WTC11 (cell line): ENCODE data around the gene LUC7L3. TPM values are rescaled to one million over a fixed set of nuclear protein-coding genes. Genes with fewer than 3 reads are reported as not detected.

Experiments
- ATAC-seq: fragments of 200-7000 bp; cut with Tn5 transposase; 2 replicates; pipeline ENCODE4 v1.10.0; 2021; ENCODE audit warnings: mild to moderate bottlenecking, moderate library complexity
- CTCF ChIA-PET: fragments of 300-600 bp; sonication (Branson Sonifier 250); formaldehyde crosslinking; loops from one replicate; lab custom pipeline; 2021; ENCODE audit warnings: antibody characterized with exemption; lab: Charles Lee
- POLR2A ChIA-PET: fragments of 350-600 bp; sonication (Branson Sonifier 250); formaldehyde crosslinking; loops from one replicate; lab custom pipeline; 2021; ENCODE audit warnings: antibody characterized with exemption; lab: Charles Lee
- DNase-seq: peaks from one replicate; pipeline ENCODE4 v3.0.0; 2021; ENCODE audit warnings: low spot score
- H3K27ac Mint-ChIP-seq: 2 replicates; pipeline ENCODE4 v1.8.0; 2021; ENCODE audit warnings: mixed read lengths
- H3K27me3 Mint-ChIP-seq: 2 replicates; pipeline ENCODE4 v1.8.0; 2021; ENCODE audit warnings: low read depth, mild to moderate bottlenecking, moderate library complexity, mixed read lengths
- H3K36me3 Mint-ChIP-seq: 2 replicates; pipeline ENCODE4 v1.8.0; 2021; ENCODE audit warnings: mixed read lengths
- H3K4me1 Mint-ChIP-seq: 2 replicates; pipeline ENCODE4 v1.8.0; 2022; ENCODE audit warnings: mixed read lengths
- H3K4me3 Mint-ChIP-seq: 2 replicates; pipeline ENCODE4 v1.8.0; 2021; ENCODE audit warnings: mild to moderate bottlenecking, moderate library complexity, mixed read lengths
- H3K9me3 Mint-ChIP-seq: 2 replicates; pipeline ENCODE4 v1.8.0; 2021; ENCODE audit warnings: mixed read lengths
- AFF4 ChIP-seq: sonication (generic); formaldehyde crosslinking; IDR thresholded peaks from 2 replicates; pipeline ENCODE4 v1.8.1; 2023; ENCODE audit warnings: mild to moderate bottlenecking, missing genetic modification reagents, borderline replicate concordance
- ATF1 ChIP-seq: sonication (generic); formaldehyde crosslinking; IDR thresholded peaks from 2 replicates; pipeline ENCODE4 v1.8.1; 2023; ENCODE audit warnings: mild to moderate bottlenecking, moderate library complexity, missing genetic modification reagents
- CREM ChIP-seq: sonication (generic); formaldehyde crosslinking; IDR thresholded peaks from 2 replicates; pipeline ENCODE4 v1.8.1; 2022; ENCODE audit warnings: mild to moderate bottlenecking, missing genetic modification reagents, moderate library complexity
- E2F5 ChIP-seq: sonication (generic); formaldehyde crosslinking; IDR thresholded peaks from 2 replicates; pipeline ENCODE4 v1.8.1; 2022; ENCODE audit warnings: mild to moderate bottlenecking, moderate library complexity, missing genetic modification reagents
- EMX1 ChIP-seq: fragments of 250-450 bp; sonication (Bioruptor Pico); IDR thresholded peaks from 2 replicates; pipeline ENCODE4 v1.8.0; 2021; ENCODE audit warnings: mild to moderate bottlenecking
- ERG ChIP-seq: fragments of 250-450 bp; sonication (Bioruptor Pico); IDR thresholded peaks from 2 replicates; pipeline ENCODE4 v1.8.0; 2021; ENCODE audit warnings: mild to moderate bottlenecking
- ESRRA ChIP-seq: sonication (generic); formaldehyde crosslinking; IDR thresholded peaks from 2 replicates; pipeline ENCODE4 v1.8.1; 2022; ENCODE audit warnings: mild to moderate bottlenecking, missing genetic modification reagents, borderline replicate concordance
- ETV6 ChIP-seq: sonication (generic); formaldehyde crosslinking; IDR thresholded peaks from 2 replicates; pipeline ENCODE4 v1.8.1; 2022; ENCODE audit warnings: mild to moderate bottlenecking, missing genetic modification reagents
- HMGXB4 ChIP-seq: sonication (generic); formaldehyde crosslinking; IDR thresholded peaks from 2 replicates; pipeline ENCODE4 v1.8.1; 2023; ENCODE audit warnings: mild to moderate bottlenecking, moderate library complexity, missing genetic modification reagents
- MXD4 ChIP-seq: fragments of 250-450 bp; sonication (Bioruptor Pico); IDR thresholded peaks from 2 replicates; pipeline ENCODE4 v1.8.0; 2021; ENCODE audit warnings: mild to moderate bottlenecking, moderate library complexity, borderline replicate concordance
- NFATC4 ChIP-seq: fragments of 250-450 bp; sonication (Bioruptor Pico); IDR thresholded peaks from 2 replicates; pipeline ENCODE4 v1.9.0; 2021; ENCODE audit warnings: mild to moderate bottlenecking
- NR3C1 ChIP-seq: sonication (generic); formaldehyde crosslinking; conservative IDR thresholded peaks from 2 replicates; pipeline ENCODE4 v1.8.1; 2023; ENCODE audit warnings: low read depth, mild to moderate bottlenecking, missing genetic modification reagents
- OVOL2 ChIP-seq: fragments of 250-450 bp; sonication (Bioruptor Pico); IDR thresholded peaks from 2 replicates; pipeline ENCODE4 v1.9.0; 2021; ENCODE audit warnings: mild to moderate bottlenecking, borderline replicate concordance
- PRRX2 ChIP-seq: fragments of 250-450 bp; sonication (Bioruptor Pico); IDR thresholded peaks from 2 replicates; pipeline ENCODE4 v1.8.0; 2021; ENCODE audit warnings: mild to moderate bottlenecking
- SMAD4 ChIP-seq: sonication (generic); formaldehyde crosslinking; IDR thresholded peaks from 2 replicates; pipeline ENCODE4 v1.8.0; 2022; ENCODE audit warnings: mild to moderate bottlenecking, missing genetic modification reagents
- USF2 ChIP-seq: sonication (generic); formaldehyde crosslinking; IDR thresholded peaks from 2 replicates; pipeline ENCODE4 v1.8.1; 2023; ENCODE audit warnings: mild to moderate bottlenecking, missing genetic modification reagents, moderate library complexity
- ZBTB21 ChIP-seq: sonication (generic); formaldehyde crosslinking; IDR thresholded peaks from 2 replicates; pipeline ENCODE4 v1.8.1; 2023; ENCODE audit warnings: mild to moderate bottlenecking, missing genetic modification reagents, borderline replicate concordance
- ZBTB43 ChIP-seq: sonication (generic); formaldehyde crosslinking; IDR thresholded peaks from 2 replicates; pipeline ENCODE4 v1.8.1; 2023; ENCODE audit warnings: mild to moderate bottlenecking, missing genetic modification reagents
- ZNF121 ChIP-seq: sonication (generic); formaldehyde crosslinking; IDR thresholded peaks from 2 replicates; pipeline ENCODE4 v1.8.0; 2023; ENCODE audit warnings: missing genetic modification reagents
- ZNF263 ChIP-seq: sonication (generic); formaldehyde crosslinking; IDR thresholded peaks from 2 replicates; pipeline ENCODE4 v1.8.1; 2022; ENCODE audit warnings: low read depth, mild to moderate bottlenecking, moderate library complexity, missing genetic modification reagents
- ZNF416 ChIP-seq: fragments of 250-450 bp; sonication (Bioruptor Pico); IDR thresholded peaks from 2 replicates; pipeline ENCODE4 v1.9.0; 2021; ENCODE audit warnings: mild to moderate bottlenecking, inconsistent platforms
- ZNF423 ChIP-seq: fragments of 250-450 bp; sonication (Bioruptor Pico); IDR thresholded peaks from 2 replicates; pipeline ENCODE4 v2.1.2; 2022; ENCODE audit warnings: mild to moderate bottlenecking, moderate library complexity
- total RNA-seq: library from RNA; stranded (reverse); gene quantifications from 3 replicates; pipeline ENCODE4 v1.2.3, GENCODE V29; 2021

LUC7L3 gene
- total RNA-seq, 1 experiment from 2014 or later, result 190 TPM

GRCh38 chr17:50728881-50729765, 9.7 kb downstream of the LUC7L3 start:
- no peak for DNase-seq
- no peak for ATAC-seq
- ChIA-PET POLR2A (interaction anchor here (0.6 to 1.3 kb wide), 2 partner anchors 53 to 137 kb away, joined by 3 to 8 read pairs; partner anchors contain the start of gene TOB1), CTCF (no interaction called here)
- Mint-ChIP-seq H3K4me3 (no peak overlapping the region), H3K27me3 (no peaks in the 10 kb centered on the region), H3K36me3 (no peaks in the 10 kb centered on the region), H3K9me3 (no peaks in the 10 kb centered on the region), H3K4me1 (peaks cover 23% of the 10 kb centered on the region), H3K27ac (0 out of 2 replicates have a peak overlapping the region, but pooled peaks have one; percentile 41)
- TF ChIP-seq USF2 (no peak), ZBTB43 (CRISPR knock-in tag) (no peak), ERG (CRISPR knock-in tag) (no peak), ZNF263 (CRISPR knock-in tag) (no peak), EMX1 (no peak), OVOL2 (CRISPR knock-in tag) (no peak), PRRX2 (CRISPR knock-in tag) (no peak), ZNF121 (CRISPR knock-in tag) (no peak), ZNF423 (CRISPR knock-in tag) (no peak), SMAD4 (no peak)

- no peak for ATAC-seq
- Mint-ChIP-seq H3K4me3 (no peak overlapping the region), H3K4me1 (peaks cover 17% of the 10 kb centered on the region), H3K36me3 (0 out of 2 replicates have a peak, but pooled peaks cover under 1% of the 10 kb centered on the region), H3K27me3 (no peaks in the 10 kb centered on the region), H3K9me3 (no peaks in the 10 kb centered on the region), H3K27ac (peak overlapping the region; percentile 36)
- no peak for DNase-seq
- ChIA-PET POLR2A (interaction anchor here (0.7 kb wide), 1 partner anchor 389 kb away, joined by 3 read pairs; the partner anchor contains the start of gene SPAG9), CTCF (interaction anchor here (0.5 to 1.5 kb wide), 2 partner anchors 51 kb away, joined by 3 to 4 read pairs; no protein-coding TSS in a partner anchor)
- TF ChIP-seq NFATC4 (CRISPR knock-in tag), result no peak
- TF ChIP-seq ZBTB21, result no peak
- no peak for TF ChIP-seq AFF4
- no peak for TF ChIP-seq ZNF416 (CRISPR knock-in tag)
- TF ChIP-seq NR3C1 (CRISPR knock-in tag), result no peak
- TF ChIP-seq USF2, result no peak
- no peak for TF ChIP-seq MXD4 (CRISPR knock-in tag)
- no peak for TF ChIP-seq CREM
- no peak for TF ChIP-seq ETV6 (CRISPR knock-in tag)
- TF ChIP-seq ATF1, result no peak
- TF ChIP-seq HMGXB4 (CRISPR knock-in tag), result no peak
- no peak for TF ChIP-seq E2F5 (CRISPR knock-in tag)
- no peak for TF ChIP-seq ESRRA
Measured at GRCh38 chr17:50731575-50732460, 12.4 kb downstream of the LUC7L3 start.
